ENCODE data around the gene NFIC.
A peak's percentile ranks its signal among the peaks of the same experiment; 100 is the strongest.

NFIC gene

DNA sequence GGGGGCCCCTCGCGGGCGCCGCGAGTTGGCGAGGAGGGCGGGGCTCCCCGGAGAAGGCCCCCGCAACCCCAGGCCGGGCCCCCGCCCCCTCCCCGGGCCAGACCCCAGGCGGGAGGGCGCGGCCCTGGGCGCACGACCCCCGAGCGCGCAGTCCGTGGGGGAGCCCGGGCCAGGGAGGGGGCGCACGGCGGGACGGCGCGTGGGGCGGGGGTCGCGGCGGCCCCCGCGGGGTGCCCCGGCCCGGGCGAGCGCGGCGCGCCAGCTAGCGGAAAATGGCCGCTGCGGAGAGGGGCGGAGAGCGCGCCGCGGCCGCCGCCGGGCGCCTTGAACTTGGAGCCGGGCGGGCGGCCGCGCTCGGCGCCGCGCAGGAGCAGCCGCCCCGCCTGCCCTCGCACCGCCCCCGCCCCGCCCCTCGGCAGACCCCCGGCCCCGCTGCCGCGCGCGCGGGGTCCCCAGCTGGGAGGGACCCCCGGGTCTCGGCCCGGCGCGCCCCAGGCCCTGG is 6.4 kb upstream of the NFIC start:
- Histone ChIP-seq H3K4me1 (ENCODE audit: control insufficient read depth, insufficient read depth, low read length) (peaks cover 56% of the 10 kb centered on the region), H3K9ac (ENCODE audit: low read length in 2 of 2) (peak overlapping the region; percentile 84 to 96), H3K4me3 (ENCODE audit: low read length in 2 of 2) (peak overlapping the region; percentile 79 to 88), H3K27me3 (ENCODE audit: control insufficient read depth in 1 of 2, insufficient read depth in 2 of 2, low read length in 2 of 2) (no peaks in the 10 kb centered on the region), H3K27ac (ENCODE audit: low read length) (peak overlapping the region; percentile 92), H3K36me3 (ENCODE audit: control insufficient read depth in 2 of 2, insufficient read depth in 2 of 2, low read length in 2 of 2) (no peaks in the 10 kb centered on the region), H3K9me3 (ENCODE audit: control insufficient read depth in 2 of 2, low read length in 2 of 2) (no peaks in the 10 kb centered on the region)

DNA sequence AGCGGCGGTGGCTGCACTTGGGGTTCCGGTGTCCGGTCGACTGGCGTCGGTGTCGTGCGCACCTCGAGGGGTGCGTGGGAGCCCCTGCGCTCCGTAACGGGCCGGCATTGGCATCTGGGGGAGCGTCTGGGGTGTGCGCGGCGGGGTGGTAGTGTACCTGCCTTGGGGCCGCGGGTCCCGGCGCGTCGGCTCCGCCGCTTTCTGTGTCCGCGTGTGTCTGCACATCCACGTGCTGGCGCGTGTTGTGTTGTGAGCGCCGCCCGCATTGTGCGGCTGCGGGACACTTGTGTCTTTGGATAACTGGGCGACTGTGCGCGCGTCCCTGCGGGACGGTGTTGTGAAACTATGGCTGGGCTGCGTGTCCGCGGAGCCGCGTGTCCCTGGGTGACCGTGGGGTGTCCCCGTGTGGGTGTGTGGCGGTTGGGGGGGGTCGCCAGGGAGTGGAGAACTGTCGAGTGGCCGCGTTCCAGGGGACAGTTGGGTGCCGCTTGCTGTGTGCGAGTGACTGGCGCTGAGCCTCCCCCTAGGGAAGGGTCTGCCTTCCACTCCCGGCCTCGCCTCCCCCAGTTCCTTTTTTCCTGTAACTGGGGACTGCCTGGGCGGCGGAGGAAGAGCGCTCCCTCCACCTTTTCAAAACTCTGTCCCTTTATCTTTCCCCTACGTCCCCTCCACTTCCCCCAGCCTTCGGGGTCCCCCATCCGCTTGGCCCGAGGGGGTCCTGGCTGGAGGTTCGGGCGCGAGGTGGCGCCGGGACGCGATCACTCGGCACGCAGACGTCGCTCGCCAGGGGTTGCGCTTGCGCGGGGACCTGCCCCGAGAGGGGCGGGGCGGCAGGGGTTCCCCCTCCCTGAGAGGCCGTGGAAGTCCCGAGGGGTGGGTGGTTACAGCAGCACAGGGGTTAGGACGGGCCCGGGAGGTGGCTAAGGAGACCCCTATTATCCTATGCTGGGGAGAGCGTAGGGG is 5.7 kb upstream of the NFIC start:
- peaks cover 63% of the 10 kb centered on the region for H3K4me1 ChIP-seq (ENCODE audit: control insufficient read depth, insufficient read depth, low read length)
- H3K9me3 ChIP-seq (ENCODE audit: control insufficient read depth in 2 of 2, low read length in 2 of 2): no peaks in the 10 kb centered on the region
- H3K4me3 ChIP-seq (ENCODE audit: low read length in 2 of 2): peak overlapping the region; percentile 79 to 88
- H3K36me3 ChIP-seq (ENCODE audit: control insufficient read depth in 2 of 2, insufficient read depth in 2 of 2, low read length in 2 of 2): no peaks in the 10 kb centered on the region
- peak overlapping the region; percentile 92 for H3K27ac ChIP-seq (ENCODE audit: low read length)
- H3K27me3 ChIP-seq (ENCODE audit: control insufficient read depth in 1 of 2, insufficient read depth in 2 of 2, low read length in 2 of 2): no peaks in the 10 kb centered on the region
- H3K9ac ChIP-seq (ENCODE audit: low read length in 2 of 2): peak overlapping the region; percentile 84 to 96

DNA sequence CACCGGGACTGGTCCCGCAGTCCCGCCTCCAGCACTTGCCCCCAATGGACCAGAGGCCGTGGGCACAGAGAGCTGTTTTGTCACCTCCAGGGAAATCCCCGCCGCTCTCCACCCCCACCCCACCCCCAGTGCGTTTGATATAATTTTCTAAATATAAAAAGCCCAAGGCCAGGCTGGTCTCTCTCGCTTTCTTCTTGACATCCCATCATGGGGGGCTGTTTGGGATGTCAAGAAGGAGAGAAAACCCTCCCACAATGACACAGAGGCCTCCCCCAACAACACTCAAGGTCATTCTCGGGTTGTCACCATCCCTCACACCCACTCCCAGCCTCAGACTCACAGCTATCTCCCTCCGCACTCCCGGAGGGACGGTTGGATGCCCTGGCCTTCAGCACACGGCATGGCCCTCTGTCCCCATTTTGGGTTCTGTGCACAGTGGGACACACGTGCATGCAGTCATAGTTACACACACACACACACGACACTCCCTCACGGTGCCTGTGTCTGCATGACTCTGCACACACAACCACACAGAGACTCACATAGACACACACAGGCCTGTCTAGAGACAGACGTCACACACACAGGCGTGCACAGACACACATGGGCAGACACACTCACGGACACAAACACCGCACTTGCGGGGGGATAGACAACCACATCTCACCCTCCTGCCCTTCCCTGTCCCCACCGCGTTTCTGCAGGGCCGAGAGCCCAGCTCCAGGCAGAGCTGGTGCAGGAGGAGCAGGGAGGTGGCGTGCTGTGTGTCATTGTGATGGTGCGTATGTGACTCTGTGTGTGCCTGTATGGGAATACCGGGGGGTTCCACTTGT is 4.8 kb upstream of the NFIC start:
- Histone ChIP-seq H3K9ac (ENCODE audit: low read length in 2 of 2) (peak overlapping the region; percentile 84 to 96), H3K36me3 (ENCODE audit: control insufficient read depth in 2 of 2, insufficient read depth in 2 of 2, low read length in 2 of 2) (no peaks in the 10 kb centered on the region), H3K27me3 (ENCODE audit: control insufficient read depth in 1 of 2, insufficient read depth in 2 of 2, low read length in 2 of 2) (no peaks in the 10 kb centered on the region), H3K9me3 (ENCODE audit: control insufficient read depth in 2 of 2, low read length in 2 of 2) (no peaks in the 10 kb centered on the region), H3K27ac (ENCODE audit: low read length) (peak overlapping the region; percentile 92), H3K4me1 (ENCODE audit: control insufficient read depth, insufficient read depth, low read length) (peaks cover 64% of the 10 kb centered on the region), H3K4me3 (ENCODE audit: low read length in 2 of 2) (peak overlapping the region; percentile 79 to 88)

DNA sequence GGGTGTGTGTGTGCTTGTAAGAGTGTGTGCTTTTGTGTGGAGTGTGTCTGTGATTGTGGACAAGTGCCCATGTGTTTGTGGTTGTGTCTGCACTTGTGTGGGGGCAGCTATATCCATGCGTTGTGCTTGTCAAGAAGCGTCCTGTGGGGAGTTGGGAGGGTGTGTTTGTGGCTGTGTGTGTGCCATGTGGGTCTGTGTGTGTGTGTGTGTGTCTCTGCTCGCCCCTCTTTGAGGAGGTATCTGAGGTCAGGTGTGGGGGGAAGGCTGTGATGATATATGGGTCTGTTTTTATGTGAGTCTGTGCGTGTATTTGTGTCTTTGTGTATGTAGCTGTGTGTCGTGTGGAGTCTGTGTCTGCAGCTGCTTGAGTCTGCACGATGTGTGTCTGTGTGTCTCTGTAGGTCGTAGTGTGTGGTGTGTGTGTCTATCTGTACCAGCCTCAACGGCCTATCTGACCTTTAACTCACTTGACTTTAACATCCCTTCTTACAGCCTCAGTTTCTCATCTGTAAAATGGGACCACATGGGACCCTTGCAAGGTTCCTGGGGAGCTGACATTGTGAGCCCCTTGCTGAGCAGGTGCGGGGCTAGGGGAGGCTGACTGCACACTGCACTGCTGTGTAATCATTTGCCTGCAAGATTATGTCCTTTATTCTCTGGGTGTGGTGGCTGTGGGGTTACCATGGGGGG is 4.0 kb upstream of the NFIC start:
- H3K27ac ChIP-seq (ENCODE audit: low read length): peak overlapping the region; percentile 92
- H3K27me3 ChIP-seq (ENCODE audit: control insufficient read depth in 1 of 2, insufficient read depth in 2 of 2, low read length in 2 of 2): no peaks in the 10 kb centered on the region
- H3K9ac ChIP-seq (ENCODE audit: low read length in 2 of 2): no peak overlapping the region
- peak overlapping the region; percentile 69 to 74 for H3K4me3 ChIP-seq (ENCODE audit: low read length in 2 of 2)
- H3K36me3 ChIP-seq (ENCODE audit: control insufficient read depth in 2 of 2, insufficient read depth in 2 of 2, low read length in 2 of 2): no peaks in the 10 kb centered on the region
- peaks cover 64% of the 10 kb centered on the region for H3K4me1 ChIP-seq (ENCODE audit: control insufficient read depth, insufficient read depth, low read length)
- no peaks in the 10 kb centered on the region for H3K9me3 ChIP-seq (ENCODE audit: control insufficient read depth in 2 of 2, low read length in 2 of 2)

DNA sequence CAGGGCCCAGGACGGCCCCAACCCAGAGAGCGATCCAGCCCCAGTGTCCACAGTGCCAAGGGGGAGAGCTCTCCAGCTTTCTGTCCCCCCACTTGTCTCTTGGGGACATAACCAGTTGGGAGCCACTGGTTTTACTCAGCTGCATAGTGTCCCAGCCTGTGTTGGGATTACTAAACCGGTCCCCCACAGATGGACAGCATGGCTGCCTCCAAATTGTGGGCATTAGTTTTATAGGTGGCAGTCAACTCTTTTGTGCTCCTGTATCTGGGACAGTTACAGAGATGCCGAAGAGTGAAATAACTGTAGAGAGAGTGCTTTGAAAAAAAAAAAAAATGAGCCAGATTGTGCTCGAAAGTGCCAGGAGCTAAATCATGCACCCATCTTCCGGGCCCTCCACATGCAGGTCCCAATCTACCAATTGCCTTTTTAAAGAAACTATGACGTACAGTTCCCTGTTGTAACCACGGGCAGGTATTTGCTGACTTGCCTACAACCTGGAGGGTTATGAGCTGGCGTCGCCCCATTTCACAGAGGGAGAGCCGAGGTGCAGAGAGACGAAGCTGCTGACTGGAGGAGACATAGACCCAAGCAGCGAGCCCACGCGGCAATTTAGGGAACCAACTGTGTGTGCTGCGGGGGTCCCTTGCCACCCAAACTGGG is 2.4 kb upstream of the NFIC start:
- Histone ChIP-seq H3K27ac (ENCODE audit: low read length) (peak overlapping the region; percentile 97), H3K36me3 (ENCODE audit: control insufficient read depth in 2 of 2, insufficient read depth in 2 of 2, low read length in 2 of 2) (no peaks in the 10 kb centered on the region), H3K9me3 (ENCODE audit: control insufficient read depth in 2 of 2, low read length in 2 of 2) (no peaks in the 10 kb centered on the region), H3K27me3 (ENCODE audit: control insufficient read depth in 1 of 2, insufficient read depth in 2 of 2, low read length in 2 of 2) (no peaks in the 10 kb centered on the region), H3K9ac (ENCODE audit: low read length in 2 of 2) (no peak overlapping the region), H3K4me1 (ENCODE audit: control insufficient read depth, insufficient read depth, low read length) (peaks cover 63% of the 10 kb centered on the region), H3K4me3 (ENCODE audit: low read length in 2 of 2) (no peak overlapping the region)

DNA sequence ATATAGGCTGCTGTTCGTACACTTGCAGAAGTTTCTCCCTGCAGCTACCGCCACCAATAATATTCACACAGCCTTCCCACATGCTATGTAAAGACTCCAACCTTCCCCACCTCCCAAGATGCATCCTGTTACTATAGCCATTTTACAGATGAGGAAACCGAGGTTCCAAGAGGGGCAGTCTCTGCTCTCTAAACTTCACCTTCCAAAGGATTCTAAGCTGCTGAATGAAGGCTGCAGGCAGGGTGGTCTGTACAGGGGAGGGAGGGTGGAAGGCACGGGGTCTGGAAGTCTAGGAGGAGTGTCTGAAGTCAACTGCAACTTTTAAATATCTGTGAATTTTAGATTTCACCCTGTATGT is 1.9 kb upstream of the NFIC start:
- H3K36me3 ChIP-seq (ENCODE audit: control insufficient read depth in 2 of 2, insufficient read depth in 2 of 2, low read length in 2 of 2): no peaks in the 10 kb centered on the region
- no peak overlapping the region for H3K4me3 ChIP-seq (ENCODE audit: low read length in 2 of 2)
- peaks cover 66% of the 10 kb centered on the region for H3K4me1 ChIP-seq (ENCODE audit: control insufficient read depth, insufficient read depth, low read length)
- H3K27ac ChIP-seq (ENCODE audit: low read length): peak overlapping the region; percentile 97
- H3K27me3 ChIP-seq (ENCODE audit: control insufficient read depth in 1 of 2, insufficient read depth in 2 of 2, low read length in 2 of 2): no peaks in the 10 kb centered on the region
- peak overlapping the region in 1 of 2 donors; percentile 19 for H3K9ac ChIP-seq (ENCODE audit: low read length in 2 of 2)
- no peaks in the 10 kb centered on the region for H3K9me3 ChIP-seq (ENCODE audit: control insufficient read depth in 2 of 2, low read length in 2 of 2)

DNA sequence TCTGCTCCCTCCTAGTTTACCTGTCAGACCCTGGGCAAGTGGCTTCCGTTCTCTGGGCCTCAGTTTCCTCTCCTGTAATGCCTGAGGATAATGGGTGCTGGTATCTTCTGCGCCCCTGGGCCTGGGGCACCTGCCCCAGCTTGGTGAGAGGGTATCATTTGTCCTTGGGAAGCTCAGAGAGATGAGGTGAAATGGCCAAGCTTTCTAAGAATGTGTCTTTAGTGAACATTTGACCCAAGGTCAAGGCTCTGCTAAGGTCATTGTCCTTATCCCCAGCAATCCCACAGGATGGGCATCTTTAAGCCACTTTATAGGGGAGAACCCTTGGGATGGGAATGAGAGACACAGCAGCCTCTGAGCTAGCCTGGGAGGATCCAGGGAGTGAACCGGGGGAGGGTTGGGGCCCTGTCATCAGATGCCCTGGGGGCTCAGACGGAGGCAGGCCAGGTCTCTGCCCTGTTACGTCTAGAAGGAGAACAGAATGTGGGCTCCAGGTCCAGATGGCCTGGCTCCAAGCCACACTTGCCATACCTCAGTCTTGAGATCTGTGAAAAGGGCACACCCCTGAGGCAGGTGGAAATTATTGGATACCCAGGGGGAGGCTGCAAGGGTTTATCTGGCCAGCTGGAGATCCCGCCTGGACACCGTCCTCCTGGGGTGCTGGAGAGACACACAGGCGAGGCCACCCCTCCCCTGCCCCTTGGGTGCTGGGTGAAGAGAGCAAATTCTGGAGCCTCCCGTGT is 1.1 kb upstream of the NFIC start:
- peak overlapping the region; percentile 97 for H3K27ac ChIP-seq (ENCODE audit: low read length)

DNA sequence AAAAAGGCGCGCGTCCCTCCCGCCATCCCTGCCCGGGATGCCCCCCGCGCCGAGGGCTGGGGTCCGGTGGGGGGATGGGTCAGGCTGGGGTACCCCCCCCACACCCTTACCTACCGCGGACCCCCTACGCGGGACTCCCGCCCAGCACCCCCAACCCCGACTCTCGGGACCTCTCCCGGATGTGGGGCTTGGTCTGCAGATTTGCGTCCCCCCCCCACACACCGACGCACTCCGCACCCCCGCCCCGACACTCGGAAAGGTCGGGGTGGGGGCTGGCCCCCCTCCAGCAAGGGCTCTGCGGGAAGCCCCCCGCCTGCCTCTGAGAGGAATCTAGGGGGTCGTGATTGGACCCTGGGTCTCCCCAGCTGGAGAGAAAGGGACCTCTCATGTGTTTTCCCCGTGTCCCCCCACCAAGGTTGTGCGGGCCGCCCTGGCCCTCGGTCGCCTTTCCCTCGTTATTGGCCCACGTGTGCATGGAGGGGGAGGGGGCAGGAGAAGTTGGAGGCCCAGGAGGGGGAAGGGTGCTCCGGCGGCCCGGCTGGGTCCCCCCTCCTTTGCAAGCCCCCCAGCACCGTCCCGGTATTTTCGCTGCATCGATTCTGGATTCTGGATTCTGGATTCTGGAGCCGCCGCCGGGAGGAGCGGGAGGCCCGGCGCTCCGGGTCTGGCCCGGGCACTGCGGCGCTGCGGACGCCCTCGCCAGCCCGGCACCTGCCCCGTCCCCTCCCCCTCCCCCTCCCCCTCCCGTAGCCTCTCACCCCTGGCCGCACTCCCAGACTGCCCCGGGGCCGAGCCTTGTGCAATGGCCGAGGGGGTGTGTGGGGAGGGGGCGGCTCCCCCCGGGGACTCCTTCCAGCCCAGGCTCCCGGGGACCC is 607 bp downstream of the NFIC start:
- Histone ChIP-seq H3K9ac (ENCODE audit: low read length in 2 of 2) (peak overlapping the region; percentile 87 to 98), H3K4me1 (ENCODE audit: control insufficient read depth, insufficient read depth, low read length) (peaks cover 66% of the 10 kb centered on the region), H3K36me3 (ENCODE audit: control insufficient read depth in 2 of 2, insufficient read depth in 2 of 2, low read length in 2 of 2) (no peaks in the 10 kb centered on the region), H3K9me3 (ENCODE audit: control insufficient read depth in 2 of 2, low read length in 2 of 2) (no peaks in the 10 kb centered on the region), H3K4me3 (ENCODE audit: low read length in 2 of 2) (peak overlapping the region; percentile 83 to 88), H3K27me3 (ENCODE audit: control insufficient read depth in 1 of 2, insufficient read depth in 2 of 2, low read length in 2 of 2) (no peaks in the 10 kb centered on the region), H3K27ac (ENCODE audit: low read length) (peak overlapping the region; percentile 97)

More for the DNA sequence above, 1.1 kb upstream of the NFIC start:
- Histone ChIP-seq H3K9me3 (ENCODE audit: control insufficient read depth in 2 of 2, low read length in 2 of 2) (no peaks in the 10 kb centered on the region), H3K4me3 (ENCODE audit: low read length in 2 of 2) (peak overlapping the region; percentile 68 to 77), H3K36me3 (ENCODE audit: control insufficient read depth in 2 of 2, insufficient read depth in 2 of 2, low read length in 2 of 2) (no peaks in the 10 kb centered on the region), H3K27me3 (ENCODE audit: control insufficient read depth in 1 of 2, insufficient read depth in 2 of 2, low read length in 2 of 2) (no peaks in the 10 kb centered on the region), H3K4me1 (ENCODE audit: control insufficient read depth, insufficient read depth, low read length) (peaks cover 73% of the 10 kb centered on the region), H3K9ac (ENCODE audit: low read length in 2 of 2) (peak overlapping the region; percentile 79 to 97)
